Endothelial cell of umbilical vein (primary cell): ENCODE results near the gene PACSIN2. TPM values are rescaled to one million over a fixed set of nuclear protein-coding genes. Genes with fewer than 3 reads are reported as not detected.

ENCODE experiments used
- BruUV-seq: library from RNA; stranded (reverse); fragments of 400-500 nt; replicated peaks from 2 replicates; lab custom pipeline; 2021; lab: Mats Ljungman, UMichigan
- CTCF ChIA-PET: fragments of 300-600, 350-600 bp; sonication (Branson Sonifier 250); formaldehyde crosslinking; loops from one replicate; lab custom pipeline; 2021; ENCODE audit warnings: antibody characterized with exemption, inconsistent platforms; lab: Charles Lee
- POLR2A ChIA-PET: fragments of 300-600, 350-600 bp; sonication (Branson Sonifier 250); formaldehyde crosslinking; loops from one replicate; lab custom pipeline; 2021; ENCODE audit warnings: antibody characterized with exemption, inconsistent platforms; lab: Charles Lee
- DNase-seq: peaks from one replicate; pipeline ENCODE4 v3.0.0-alpha.2; 2011; ENCODE audit warnings: low read depth, low spot score
- FAIRE-seq: peaks from 2 replicates; lab custom pipeline; 2011; peaks lifted over from hg19 to GRCh38; lab: Jason Lieb, UNC
- H2AFZ ChIP-seq: 2 replicates; pipeline ENCODE4 v1.6.0; 2012; ENCODE audit warnings: low read depth, low read length, control low read depth, inconsistent platforms
- H3K27ac ChIP-seq: 2 replicates; pipeline ENCODE4 v1.5.1; 2011; ENCODE audit warnings: low read depth, mild to moderate bottlenecking, control low read depth, low read length, moderate library complexity; ENCODE audit not compliant: insufficient read depth
- H3K27me3 ChIP-seq, 2 experiments: 2 replicates each; pipeline versions ENCODE4 v1.6.0 to v1.6.1; 2011; ENCODE audit warnings: low read length in 2 of 2, mixed read lengths in 1 of 2; ENCODE audit not compliant: control insufficient read depth in 2 of 2, insufficient read depth in 2 of 2
- H3K36me3 ChIP-seq, 2 experiments: 2 replicates in 1 of 2; 3 replicates in 1 of 2; pipeline ENCODE4 v1.5.1; 2011; ENCODE audit warnings: low read length in 2 of 2, mild to moderate bottlenecking in 1 of 2, moderate library complexity in 1 of 2; ENCODE audit not compliant: control insufficient read depth in 2 of 2, insufficient read depth in 2 of 2; ENCODE audit errors: extremely low read depth in 1 of 2
- H3K4me1 ChIP-seq: 3 replicates; pipeline ENCODE4 v1.5.1; 2011; ENCODE audit warnings: mild to moderate bottlenecking, low read length; ENCODE audit not compliant: control insufficient read depth, insufficient read depth; ENCODE audit errors: extremely low read depth
- H3K4me2 ChIP-seq: 2 replicates; pipeline ENCODE4 v1.6.1; 2011; ENCODE audit warnings: low read length, control low read depth, mixed read lengths; ENCODE audit not compliant: insufficient read depth
- H3K4me3 ChIP-seq, 3 experiments: fragments of 200-600 bp in 1 of 3; sonication (generic), shearing (Covaris generic) in 1 of 3; replicated peaks in 1 of 3; 2 replicates each; pipeline ENCODE4 v1.5.1; 2011 to 2016; ENCODE audit warnings: control low read depth in 3 of 3, low read length in 3 of 3, mild to moderate bottlenecking in 2 of 3, inconsistent platforms in 1 of 3, low read depth in 1 of 3, moderate library complexity in 1 of 3; ENCODE audit not compliant: insufficient read depth in 1 of 3
- H3K79me2 ChIP-seq: 2 replicates; pipeline ENCODE4 v1.6.0; 2012; ENCODE audit warnings: low read length, inconsistent platforms; ENCODE audit not compliant: control insufficient read depth, insufficient read depth
- H3K9ac ChIP-seq: replicated peaks from 2 replicates; pipeline ENCODE3; 2011; ENCODE audit warnings: low read length, control low read depth; ENCODE audit not compliant: insufficient read depth; ENCODE audit errors: extremely low read depth
- H3K9me1 ChIP-seq: replicated peaks from 3 replicates; pipeline ENCODE4 v1.6.0; 2011; ENCODE audit warnings: mild to moderate bottlenecking, low read length; ENCODE audit not compliant: control insufficient read depth, insufficient read depth; ENCODE audit errors: extremely low read depth
- H3K9me3 ChIP-seq: replicated peaks from 2 replicates; pipeline ENCODE4 v1.5.1; 2012; ENCODE audit warnings: low read length, inconsistent platforms; ENCODE audit not compliant: control insufficient read depth, insufficient read depth
- H4K20me1 ChIP-seq: replicated peaks from 2 replicates; pipeline ENCODE3; 2011; ENCODE audit warnings: mild to moderate bottlenecking, low read length; ENCODE audit not compliant: control insufficient read depth, insufficient read depth; ENCODE audit errors: extremely low read depth
- EZH2 ChIP-seq: IDR thresholded peaks from 2 replicates; pipeline ENCODE4 v1.6.1; 2012; ENCODE audit warnings: borderline replicate concordance, low read depth, mild to moderate bottlenecking, moderate library complexity, low read length, inconsistent platforms; ENCODE audit not compliant: severe bottlenecking
- FOS ChIP-seq: IDR thresholded peaks from 2 replicates; pipeline ENCODE4 v1.6.1; 2011; ENCODE audit warnings: mild to moderate bottlenecking, low read length, moderate library complexity, borderline replicate concordance; ENCODE audit not compliant: insufficient read depth
- GATA2 ChIP-seq: IDR thresholded peaks from 2 replicates; pipeline ENCODE4 v1.7.0; 2011; ENCODE audit warnings: low read depth, mild to moderate bottlenecking, moderate library complexity, mixed read lengths, low read length; ENCODE audit not compliant: insufficient read length, insufficient read depth
- JUN ChIP-seq: IDR thresholded peaks from 2 replicates; pipeline ENCODE4 v1.6.1; 2011; ENCODE audit warnings: borderline replicate concordance, low read depth; ENCODE audit not compliant: insufficient read length, insufficient read depth
- MYC ChIP-seq: IDR thresholded peaks from one replicate; pipeline ENCODE4 v1.6.1; 2011; ENCODE audit warnings: mild to moderate bottlenecking, low read depth, low read length
- POLR2A ChIP-seq: IDR thresholded peaks from 2 replicates; pipeline ENCODE4 v1.6.1; 2012; ENCODE audit warnings: low read depth, mild to moderate bottlenecking, control low read depth, low read length
- POLR2AphosphoS5 ChIP-seq: IDR thresholded peaks from 2 replicates; pipeline ENCODE4 v1.6.1; 2012; ENCODE audit warnings: low read depth, mild to moderate bottlenecking, control low read depth, low read length, moderate library complexity; ENCODE audit not compliant: insufficient read depth
- dilution Hi-C: fragments of 300-500 bp; cut with MboI; formaldehyde crosslinking; loops from one replicate; pipeline ENCODE4 v1.15.0; 2019; ENCODE audit warnings: low sequenced_read_pairs; ENCODE audit not compliant: extremely low pct_ligation_motif_present
- intact Hi-C: fragments of 100-400 bp; cut with micrococcal nuclease; formaldehyde crosslinking; loops from one replicate; pipeline ENCODE4 v1.10.0; 2022
- polyA plus RNA-seq, 4 experiments: library from polyadenylated mRNA; depleted of rRNA in 3 of 4; stranded (reverse) in 3 of 4; unstranded in 1 of 4; fragments of >200 nt; gene quantifications; 2 replicates each; pipeline versions ENCODE4 v1.2.1 to v1.2.3, GENCODE V29; 2011 to 2012; ENCODE audit warnings: missing spikeins in 1 of 4
- total RNA-seq: library from RNA; stranded (reverse); gene quantifications from 2 replicates; pipeline ENCODE4 v1.2.3, GENCODE V29; 2021
- TF ChIP-seq, protein P1 (sequence below), 2 donors: IDR thresholded peaks; 1 replicate in 1 of 2; 2 replicates in 1 of 2; pipeline ENCODE4 v1.5.1; 2011; ENCODE audit warnings: low read length in 2 of 2, mild to moderate bottlenecking in 2 of 2, moderate library complexity in 2 of 2, control low read depth in 1 of 2, inconsistent platforms in 1 of 2, low read depth in 1 of 2; ENCODE audit not compliant: insufficient read depth in 1 of 2; ENCODE audit errors: extremely low read depth in 1 of 2
- TF ChIP-seq, protein P2 (sequence below): IDR thresholded peaks from 2 replicates; pipeline ENCODE4 v1.6.1; 2011; ENCODE audit not compliant: insufficient read depth, insufficient read length

Gene PACSIN2
- total and polyA plus RNA-seq, 2 donors (not counting 3 experiments of a cell fraction or from before 2014, with no cell fraction given): 46.2 to 64.5 TPM

DNA sequence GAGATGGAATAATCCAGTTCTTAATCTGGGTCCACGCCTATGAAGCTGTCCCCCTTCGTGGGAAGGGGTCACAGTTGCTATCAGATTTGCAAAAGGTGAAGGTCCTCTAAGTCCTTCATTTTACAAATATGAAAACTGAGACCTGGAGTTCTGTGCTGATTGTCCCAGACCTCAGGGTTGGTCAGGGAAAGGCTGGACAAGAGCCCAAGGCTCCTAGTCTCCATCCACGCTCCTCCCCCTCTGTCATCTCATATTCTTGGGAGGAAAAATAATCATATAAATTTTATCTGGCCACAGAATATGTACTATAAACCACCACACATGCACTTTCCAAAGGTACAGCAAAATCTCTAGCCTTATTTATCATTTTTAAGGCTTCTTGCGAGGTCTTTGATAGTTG is 5.5 kb downstream of the PACSIN2 start:
- FAIRE-seq (no peak), DNase-seq (no peak)
- no peaks in the 10 kb centered on the region for H3K36me3 ChIP-seq
- H3K4me3 ChIP-seq: no peak overlapping the region
- no peak overlapping the region for H3K27ac ChIP-seq
- no peaks in the 10 kb centered on the region for H4K20me1 ChIP-seq
- no peak for TF ChIP-seq JUN
- TF ChIP-seq EZH2: no peak
- no peak for TF ChIP-seq GATA2
- TF ChIP-seq, protein P1, sequence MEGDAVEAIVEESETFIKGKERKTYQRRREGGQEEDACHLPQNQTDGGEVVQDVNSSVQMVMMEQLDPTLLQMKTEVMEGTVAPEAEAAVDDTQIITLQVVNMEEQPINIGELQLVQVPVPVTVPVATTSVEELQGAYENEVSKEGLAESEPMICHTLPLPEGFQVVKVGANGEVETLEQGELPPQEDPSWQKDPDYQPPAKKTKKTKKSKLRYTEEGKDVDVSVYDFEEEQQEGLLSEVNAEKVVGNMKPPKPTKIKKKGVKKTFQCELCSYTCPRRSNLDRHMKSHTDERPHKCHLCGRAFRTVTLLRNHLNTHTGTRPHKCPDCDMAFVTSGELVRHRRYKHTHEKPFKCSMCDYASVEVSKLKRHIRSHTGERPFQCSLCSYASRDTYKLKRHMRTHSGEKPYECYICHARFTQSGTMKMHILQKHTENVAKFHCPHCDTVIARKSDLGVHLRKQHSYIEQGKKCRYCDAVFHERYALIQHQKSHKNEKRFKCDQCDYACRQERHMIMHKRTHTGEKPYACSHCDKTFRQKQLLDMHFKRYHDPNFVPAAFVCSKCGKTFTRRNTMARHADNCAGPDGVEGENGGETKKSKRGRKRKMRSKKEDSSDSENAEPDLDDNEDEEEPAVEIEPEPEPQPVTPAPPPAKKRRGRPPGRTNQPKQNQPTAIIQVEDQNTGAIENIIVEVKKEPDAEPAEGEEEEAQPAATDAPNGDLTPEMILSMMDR (IDR thresholded peaks at IDR 0.05; ENCODE audit: extremely low read depth in 1 of 2, insufficient read depth in 1 of 2, low read depth in 1 of 2, low read length in 2 of 2): no peak
- TF ChIP-seq POLR2A: no peak
- TF ChIP-seq, protein P2, sequence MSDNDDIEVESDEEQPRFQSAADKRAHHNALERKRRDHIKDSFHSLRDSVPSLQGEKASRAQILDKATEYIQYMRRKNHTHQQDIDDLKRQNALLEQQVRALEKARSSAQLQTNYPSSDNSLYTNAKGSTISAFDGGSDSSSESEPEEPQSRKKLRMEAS: no peak
- TF ChIP-seq FOS: no peak
- TF ChIP-seq POLR2AphosphoS5: no peak
- TF ChIP-seq MYC: no peak
- dilution Hi-C loops: no loop called here
- CTCF ChIA-PET: no interaction called here
- peaks cover 24% of the 10 kb centered on the region for H3K4me1 ChIP-seq
- no peaks in the 10 kb centered on the region for H3K9me3 ChIP-seq
- H3K4me2 ChIP-seq: no peak overlapping the region
- no TSS peak for BruUV-seq
- no peak overlapping the region for H3K9ac ChIP-seq
- no peaks in the 10 kb centered on the region for H3K27me3 ChIP-seq
- peaks cover 85% of the 10 kb centered on the region for H3K79me2 ChIP-seq
- no peaks in the 10 kb centered on the region for H3K9me1 ChIP-seq
- no peak overlapping the region for H2AFZ ChIP-seq
- intact Hi-C loops: no loop called here
- POLR2A ChIA-PET: no interaction called here
